ENCODE results near the gene APPBP2.
"Not testable (repeated sequence)": the region's sequence is repeated elsewhere in the genome, so short reads cannot be mapped to it uniquely, and the experiment has no call there.

The APPBP2 gene

DNA sequence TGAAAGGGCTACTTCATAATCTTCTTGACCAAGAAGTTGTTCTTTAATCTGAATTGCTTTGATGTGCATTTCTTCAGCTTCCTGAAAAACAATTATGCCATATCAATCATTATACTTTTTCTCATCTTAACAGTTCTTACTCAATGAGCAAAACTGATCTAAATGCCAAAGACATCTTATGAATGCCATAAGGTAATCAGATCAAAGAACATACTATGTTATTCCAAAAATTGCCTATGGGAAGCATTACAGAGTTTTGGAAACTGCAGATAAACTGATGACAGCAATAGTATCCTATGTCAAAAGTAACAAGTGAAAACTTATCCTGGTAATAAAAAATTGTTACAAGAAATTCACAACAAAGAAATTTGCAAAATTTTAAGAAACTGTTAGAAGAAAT is 74.1 kb downstream of the APPBP2 start:
- H3K36me3 ChIP-seq (ENCODE audit: insufficient read depth, low read length): peaks cover 76% of the 10 kb centered on the region

DNA sequence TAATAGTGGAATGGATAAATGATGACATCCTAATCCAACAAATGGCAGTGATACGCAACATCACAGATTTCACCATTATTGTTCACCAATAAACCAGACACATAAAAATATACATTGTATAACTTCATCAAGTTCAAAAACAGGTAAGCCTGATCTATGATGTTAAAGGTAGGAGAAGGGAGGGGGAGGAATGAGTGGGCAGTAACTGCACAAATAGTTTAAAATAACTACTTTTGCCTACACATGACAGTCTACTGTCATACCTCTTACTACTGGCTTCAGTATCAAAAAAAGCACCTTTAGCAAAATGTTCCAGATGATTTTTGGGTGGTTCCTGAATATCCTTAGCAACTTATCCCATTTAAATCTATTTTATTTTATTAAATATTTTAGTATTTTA is 75.0 kb downstream of the APPBP2 start:
- Histone ChIP-seq H3K9ac (ENCODE audit: low read depth, low read length) (no peak overlapping the region), H3K4me1 (ENCODE audit: insufficient read depth, low read length) (no peaks in the 10 kb centered on the region), H3K27ac (ENCODE audit: low read depth, low read length) (no peak overlapping the region), H3K36me3 (ENCODE audit: insufficient read depth, low read length) (peaks cover 80% of the 10 kb centered on the region), H3K4me3 (ENCODE audit: low read length) (no peak overlapping the region), H3K27me3 (ENCODE audit: insufficient read depth, low read length) (no peaks in the 10 kb centered on the region), H3K9me3 (ENCODE audit: insufficient read depth, low read depth, low read length) (no peaks in the 10 kb centered on the region)
- no CpG with 5 or more reads among the region's 1 CpG for WGBS

More for the DNA sequence above, 74.1 kb downstream of the APPBP2 start:
- no peaks in the 10 kb centered on the region for H3K4me1 ChIP-seq (ENCODE audit: insufficient read depth, low read length)
- H3K9me3 ChIP-seq (ENCODE audit: insufficient read depth, low read depth, low read length): no peaks in the 10 kb centered on the region
- no peak overlapping the region for H3K9ac ChIP-seq (ENCODE audit: low read depth, low read length)
- H3K27ac ChIP-seq (ENCODE audit: low read depth, low read length): no peak overlapping the region
- no peak overlapping the region for H3K4me3 ChIP-seq (ENCODE audit: low read length)
- H3K27me3 ChIP-seq (ENCODE audit: insufficient read depth, low read length): no peaks in the 10 kb centered on the region

DNA sequence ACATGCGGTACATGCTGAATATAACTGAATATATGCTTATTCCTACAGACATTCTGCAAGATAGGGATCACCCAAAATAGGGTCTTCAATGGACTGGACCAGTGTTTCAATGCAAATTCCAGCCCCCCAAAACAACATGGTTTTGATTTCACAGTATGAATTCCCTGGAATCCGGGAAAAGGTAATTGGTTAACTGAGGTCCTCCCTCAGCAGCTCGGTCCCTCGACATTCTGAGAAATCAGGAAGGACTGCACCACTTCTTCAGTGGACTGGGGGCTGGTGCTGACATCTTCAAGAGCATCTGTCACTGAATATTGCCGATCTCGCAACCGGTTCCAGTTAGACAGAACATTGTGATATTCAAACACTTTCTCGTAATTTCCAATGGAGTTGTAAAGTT is 78.7 kb downstream of the APPBP2 start:
- Histone ChIP-seq H3K4me1 (ENCODE audit: insufficient read depth, low read length) (peaks cover 7% of the 10 kb centered on the region; the same call in 1 of the 2 replicates), H3K27me3 (ENCODE audit: insufficient read depth, low read length) (no peaks in the 10 kb centered on the region), H3K9me3 (ENCODE audit: insufficient read depth, low read depth, low read length) (no peaks in the 10 kb centered on the region), H3K27ac (ENCODE audit: low read depth, low read length) (no peak overlapping the region), H3K9ac (ENCODE audit: low read depth, low read length) (no peak overlapping the region), H3K4me3 (ENCODE audit: low read length) (no peak overlapping the region), H3K36me3 (ENCODE audit: insufficient read depth, low read length) (peaks cover 47% of the 10 kb centered on the region)
- 96% methylated on average over 8 of the region's 8 CpGs for WGBS

DNA sequence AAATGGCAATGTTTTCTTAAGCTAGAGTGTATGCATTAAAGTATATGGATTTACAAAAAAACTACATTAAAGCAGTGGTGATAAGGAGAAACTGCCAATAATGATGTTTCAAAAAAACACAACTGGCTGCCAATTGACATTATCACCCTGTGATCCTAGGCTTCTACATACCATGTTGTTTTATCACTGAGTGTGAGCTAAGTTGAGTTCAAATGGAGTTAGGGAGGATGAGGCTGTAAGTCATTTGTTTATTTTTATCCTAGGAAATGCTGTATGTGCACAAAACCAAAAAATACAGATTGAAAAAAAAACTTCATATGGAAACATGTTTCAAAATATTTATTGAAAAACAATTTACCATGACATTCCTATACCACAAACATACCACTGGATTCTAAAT is 80.9 kb downstream of the APPBP2 start:
- no peak overlapping the region for H3K27ac ChIP-seq (ENCODE audit: low read depth, low read length)
- H3K4me1 ChIP-seq (ENCODE audit: insufficient read depth, low read length): peaks cover 10% of the 10 kb centered on the region; the same call in 1 of the 2 replicates
- H3K36me3 ChIP-seq (ENCODE audit: insufficient read depth, low read length): peaks cover 27% of the 10 kb centered on the region
- no peaks in the 10 kb centered on the region for H3K9me3 ChIP-seq (ENCODE audit: insufficient read depth, low read depth, low read length)
- H3K9ac ChIP-seq (ENCODE audit: low read depth, low read length): no peak overlapping the region
- no peaks in the 10 kb centered on the region for H3K27me3 ChIP-seq (ENCODE audit: insufficient read depth, low read length)
- no peak overlapping the region for H3K4me3 ChIP-seq (ENCODE audit: low read length)

DNA sequence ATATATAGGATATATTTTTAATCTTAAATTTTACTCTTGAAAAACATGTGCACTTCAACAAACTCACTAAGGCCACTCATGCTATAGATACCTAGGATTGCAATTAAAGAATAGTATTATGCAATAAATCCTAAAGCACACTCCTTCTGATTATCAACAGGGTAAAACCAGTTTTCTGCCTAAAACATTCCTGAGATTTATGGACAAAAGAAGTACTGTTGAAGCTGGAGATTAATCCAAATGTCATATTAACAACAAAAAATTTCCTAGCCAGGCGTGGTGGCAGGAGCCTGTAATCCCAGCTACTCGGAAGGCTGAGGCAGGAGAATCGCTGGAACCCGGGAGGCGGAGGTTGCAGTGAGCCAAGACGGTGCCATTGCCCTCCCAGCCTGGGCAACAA is 82.3 kb downstream of the APPBP2 start:
- no peaks in the 10 kb centered on the region for H3K27me3 ChIP-seq (ENCODE audit: insufficient read depth, low read length)
- H3K36me3 ChIP-seq (ENCODE audit: insufficient read depth, low read length): peaks cover 20% of the 10 kb centered on the region
- 94% methylated on average over 6 of the region's 6 CpGs for WGBS
- H3K9ac ChIP-seq (ENCODE audit: low read depth, low read length): no peak overlapping the region
- H3K4me3 ChIP-seq (ENCODE audit: low read length): no peak overlapping the region
- H3K9me3 ChIP-seq (ENCODE audit: insufficient read depth, low read depth, low read length): no peaks in the 10 kb centered on the region
- H3K4me1 ChIP-seq (ENCODE audit: insufficient read depth, low read length): peaks cover 15% of the 10 kb centered on the region
- H3K27ac ChIP-seq (ENCODE audit: low read depth, low read length): no peak overlapping the region

DNA sequence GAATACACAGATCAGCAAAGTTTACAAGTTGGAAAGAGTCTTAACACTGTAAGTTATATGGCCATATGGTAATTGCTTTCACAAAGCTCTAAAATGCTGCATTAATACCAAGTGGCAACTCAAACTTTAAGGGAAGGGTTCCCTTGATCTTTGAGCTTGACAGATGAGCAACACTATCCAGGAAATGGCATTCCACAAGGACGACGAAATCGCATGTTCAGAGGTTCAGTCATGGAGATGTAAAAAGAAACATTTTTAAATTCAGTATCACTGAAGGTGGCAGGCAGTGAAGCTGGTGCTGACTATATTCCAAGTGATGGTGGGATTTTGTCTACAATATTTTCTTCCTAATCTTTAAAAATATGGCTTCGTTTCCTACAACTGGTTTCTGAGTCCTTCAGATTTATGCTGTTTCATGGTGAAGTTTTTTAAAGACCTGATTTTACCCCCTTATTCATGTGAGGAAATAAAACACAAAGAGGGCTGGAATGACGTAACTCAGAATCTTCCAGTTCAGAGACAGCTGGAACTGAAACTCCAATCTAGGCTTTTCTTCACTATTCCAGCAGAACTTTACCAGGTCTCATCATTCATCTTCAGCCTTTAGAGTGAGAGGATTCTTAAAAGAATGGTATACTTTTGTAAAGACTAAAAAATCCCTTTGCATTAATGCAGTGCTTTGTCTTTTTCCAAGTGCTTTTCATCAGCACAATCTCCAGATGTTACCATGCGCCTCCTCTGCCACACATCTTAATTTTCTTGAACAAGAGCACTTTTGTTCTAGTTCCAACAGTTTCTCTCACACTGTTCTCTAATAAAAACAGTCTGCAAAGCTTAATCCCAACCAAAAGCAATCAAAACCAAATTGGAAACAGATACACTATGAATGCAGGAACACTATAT is 83.5 kb downstream of the APPBP2 start:
- Histone ChIP-seq H3K27me3 (ENCODE audit: insufficient read depth, low read length) (no peaks in the 10 kb centered on the region), H3K4me3 (ENCODE audit: low read length) (no peak overlapping the region), H3K9ac (ENCODE audit: low read depth, low read length) (no peak overlapping the region), H3K4me1 (ENCODE audit: insufficient read depth, low read length) (peaks cover 15% of the 10 kb centered on the region), H3K9me3 (ENCODE audit: insufficient read depth, low read depth, low read length) (no peaks in the 10 kb centered on the region), H3K27ac (ENCODE audit: low read depth, low read length) (no peak overlapping the region), H3K36me3 (ENCODE audit: insufficient read depth, low read length) (peaks cover 15% of the 10 kb centered on the region)
- WGBS: 82% methylated on average over 5 of the region's 6 CpGs

DNA sequence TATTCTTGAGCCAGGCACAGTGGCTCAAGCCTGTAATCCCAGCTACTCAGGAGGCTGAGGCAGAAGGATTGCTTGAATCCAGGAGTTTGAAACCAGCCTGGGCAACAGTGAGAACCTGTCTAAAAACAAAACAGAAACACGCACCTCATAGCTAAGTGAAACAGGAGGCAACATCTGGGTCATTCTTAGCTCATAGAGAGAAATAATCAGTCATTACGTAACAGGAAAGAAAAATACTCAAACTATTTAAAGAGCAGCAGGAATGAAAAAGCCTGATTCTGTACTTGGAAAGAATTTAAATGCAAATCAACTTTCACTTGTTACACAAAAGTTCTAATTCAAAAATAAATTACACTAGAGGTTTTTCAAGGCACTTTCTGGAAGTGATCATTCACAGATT is 86.5 kb downstream of the APPBP2 start:
- Histone ChIP-seq H3K27me3 (ENCODE audit: insufficient read depth, low read length) (no peaks in the 10 kb centered on the region), H3K9ac (ENCODE audit: low read depth, low read length) (no peak overlapping the region), H3K9me3 (ENCODE audit: insufficient read depth, low read depth, low read length) (no peaks in the 10 kb centered on the region), H3K36me3 (ENCODE audit: insufficient read depth, low read length) (no peaks in the 10 kb centered on the region), H3K4me3 (ENCODE audit: low read length) (no peak overlapping the region), H3K4me1 (ENCODE audit: insufficient read depth, low read length) (peaks cover 15% of the 10 kb centered on the region), H3K27ac (ENCODE audit: low read depth, low read length) (no peak overlapping the region)
- 83% methylated on average over 1 of the region's 2 CpGs for WGBS

DNA sequence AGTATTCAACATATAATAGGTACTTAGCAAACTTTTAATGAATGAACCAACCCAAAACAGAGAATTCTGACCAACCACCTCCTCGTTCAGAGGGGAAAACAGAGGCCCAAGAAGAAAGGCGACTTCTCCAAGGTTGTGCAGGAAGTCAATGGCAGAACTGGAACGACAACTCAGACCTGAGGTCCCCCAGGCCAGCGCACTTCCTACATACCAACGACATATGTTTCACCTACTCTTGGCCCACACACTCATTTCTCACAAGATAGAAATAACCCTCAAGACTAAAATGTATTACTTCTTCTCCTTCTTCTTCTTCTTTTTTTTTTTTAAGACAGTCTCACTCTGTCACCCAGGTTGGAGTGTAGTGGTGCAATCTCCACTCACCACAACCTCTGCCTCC is 89.4 kb downstream of the APPBP2 start:
- no peak overlapping the region for H3K4me3 ChIP-seq (ENCODE audit: low read length)
- no peak overlapping the region for H3K27ac ChIP-seq (ENCODE audit: low read depth, low read length)
- H3K27me3 ChIP-seq (ENCODE audit: insufficient read depth, low read length): no peaks in the 10 kb centered on the region
- peaks cover 5% of the 10 kb centered on the region; the same call in 1 of the 2 replicates for H3K4me1 ChIP-seq (ENCODE audit: insufficient read depth, low read length)
- no peaks in the 10 kb centered on the region for H3K36me3 ChIP-seq (ENCODE audit: insufficient read depth, low read length)
- WGBS: 90% methylated on average over 5 of the region's 5 CpGs
- no peak overlapping the region for H3K9ac ChIP-seq (ENCODE audit: low read depth, low read length)
- H3K9me3 ChIP-seq (ENCODE audit: insufficient read depth, low read depth, low read length): peaks cover 8% of the 10 kb centered on the region

DNA sequence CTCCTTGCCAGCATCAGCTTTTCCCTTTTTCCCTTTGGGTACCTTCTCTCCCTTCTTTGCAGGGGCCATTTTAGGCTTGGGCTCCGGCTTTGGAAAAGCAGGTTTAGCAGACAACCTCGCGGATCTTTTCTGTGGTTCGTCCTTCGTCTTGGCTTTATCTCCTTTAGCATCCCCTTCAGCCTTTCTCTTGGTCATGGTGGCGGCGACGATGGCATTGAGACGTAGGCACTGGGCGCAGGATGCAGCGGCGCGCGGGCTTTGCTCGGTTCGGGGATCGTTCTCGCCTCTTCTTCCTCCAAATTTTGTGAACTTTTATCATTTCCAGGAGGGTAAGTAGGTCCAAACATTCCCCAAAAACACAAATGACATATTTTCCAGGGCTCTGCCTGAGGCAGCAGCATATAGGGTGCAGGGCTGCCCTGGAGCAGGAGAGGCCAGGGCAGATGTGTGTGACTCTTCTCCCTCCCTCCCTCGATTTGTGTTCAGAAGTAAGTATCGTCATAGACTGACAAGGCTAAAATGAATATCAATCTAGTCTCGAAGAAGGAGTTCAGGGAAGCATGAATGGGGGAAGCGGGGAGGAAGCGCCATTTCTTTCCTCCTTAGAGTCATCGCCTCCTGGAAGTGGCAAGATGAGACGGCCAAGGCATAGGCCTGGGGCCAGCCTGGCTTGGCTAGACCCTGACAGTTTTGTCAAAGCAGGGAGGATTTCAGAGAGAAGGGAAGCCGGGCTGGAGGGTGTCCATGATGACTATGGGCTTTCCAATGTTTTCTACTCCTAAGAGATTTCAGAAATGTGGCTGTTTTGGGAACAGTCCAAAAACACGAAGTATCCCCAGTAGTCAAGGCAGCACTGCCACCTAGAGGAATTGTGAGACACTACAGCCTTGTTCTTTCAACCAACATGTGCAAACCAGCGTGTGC is 90.5 kb downstream of the APPBP2 start:
- Histone ChIP-seq H3K4me1 (ENCODE audit: insufficient read depth, low read length) (peaks cover 5% of the 10 kb centered on the region; the same call in 1 of the 2 replicates), H3K4me3 (ENCODE audit: low read length) (no peak overlapping the region), H3K27ac (ENCODE audit: low read depth, low read length) (no peak overlapping the region), H3K27me3 (ENCODE audit: insufficient read depth, low read length) (no peaks in the 10 kb centered on the region), H3K9me3 (ENCODE audit: insufficient read depth, low read depth, low read length) (peaks cover 8% of the 10 kb centered on the region), H3K9ac (ENCODE audit: low read depth, low read length) (no peak overlapping the region), H3K36me3 (ENCODE audit: insufficient read depth, low read length) (no peaks in the 10 kb centered on the region)
- WGBS: 85% methylated on average over 28 of the region's 28 CpGs

DNA sequence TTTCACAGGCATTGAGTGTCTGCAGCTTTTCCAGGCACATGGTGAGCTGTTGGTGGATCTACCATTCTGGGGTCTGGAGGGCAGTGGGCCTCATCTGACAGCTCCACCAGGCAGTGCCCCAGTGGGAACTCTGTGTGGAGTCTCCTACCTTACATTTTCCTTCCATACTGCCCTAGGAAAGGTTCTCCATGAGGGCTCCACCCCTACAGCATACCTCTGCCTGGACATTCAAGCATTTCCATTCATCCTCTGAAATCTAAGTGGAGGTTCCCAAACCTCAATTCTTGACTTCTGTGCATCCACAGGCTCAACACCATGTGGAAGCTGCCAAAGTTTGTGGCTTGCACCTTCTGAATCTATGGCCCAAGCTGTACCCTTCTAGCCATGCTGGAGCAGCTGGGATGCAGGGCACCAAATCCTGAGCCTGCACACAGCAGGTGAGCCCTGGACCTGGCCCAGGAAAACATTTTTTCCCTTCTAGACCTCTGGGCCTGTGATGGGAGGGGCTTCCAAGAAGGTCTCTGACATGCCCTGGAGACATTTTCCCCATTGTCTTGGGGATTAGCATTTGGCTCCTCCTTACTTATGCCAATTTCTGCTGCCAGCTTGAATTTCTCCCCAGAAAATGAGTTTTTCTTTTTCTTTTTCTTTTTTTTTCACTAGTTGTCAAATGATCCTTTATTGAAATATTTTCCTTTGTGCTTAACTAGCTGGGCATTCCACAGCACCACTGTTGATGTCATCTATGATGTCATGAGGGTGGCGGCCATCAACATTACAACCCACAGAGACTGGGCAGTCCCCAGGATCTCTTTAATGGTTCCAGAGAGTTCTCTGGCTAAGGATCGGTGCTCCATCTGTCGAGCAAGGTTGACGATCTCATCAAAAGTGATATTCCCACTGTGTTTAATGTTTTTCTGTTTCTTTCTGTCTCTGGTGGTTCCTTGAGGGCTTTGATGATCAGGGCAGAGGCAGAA is 92.7 kb downstream of the APPBP2 start:
- not testable (repeated sequence) for H3K9ac ChIP-seq (ENCODE audit: low read depth, low read length); H3K9me3 ChIP-seq (ENCODE audit: insufficient read depth, low read depth, low read length); H3K27me3 ChIP-seq (ENCODE audit: insufficient read depth, low read length); H3K36me3 ChIP-seq (ENCODE audit: insufficient read depth, low read length); H3K27ac ChIP-seq (ENCODE audit: low read depth, low read length); H3K4me1 ChIP-seq (ENCODE audit: insufficient read depth, low read length); H3K4me3 ChIP-seq (ENCODE audit: low read length)
- 99% methylated on average over 4 of the region's 4 CpGs for WGBS

Data from HUES64 (cell line).